Neural crest cell (in vitro differentiated cells): ENCODE measurements around the gene PCDH9. TPM values are rescaled to one million over a fixed set of nuclear protein-coding genes. Genes with fewer than 3 reads are reported as not detected.
"Not testable (repeated sequence)": the region's sequence is repeated elsewhere in the genome, so short reads cannot be mapped to it uniquely, and the experiment has no call there.

Experiments
- DNase-seq: peaks from one replicate; pipeline ENCODE4 v3.0.0; 2021; ENCODE audit warnings: low read depth, mixed read lengths, low spot score
- H3K27ac Mint-ChIP-seq: one replicate; pipeline ENCODE4 v1.8.0; 2021; ENCODE audit warnings: mild to moderate bottlenecking, mixed read lengths; ENCODE audit not compliant: unreplicated experiment
- H3K27me3 Mint-ChIP-seq: 2 replicates; pipeline ENCODE4 v1.8.0; 2021; ENCODE audit warnings: low read depth, mild to moderate bottlenecking, mixed read lengths
- H3K36me3 Mint-ChIP-seq: 2 replicates; pipeline ENCODE4 v1.8.0; 2021; ENCODE audit warnings: low read depth, mild to moderate bottlenecking, mixed read lengths
- H3K4me1 Mint-ChIP-seq: 2 replicates; pipeline ENCODE4 v1.8.0; 2021; ENCODE audit warnings: mixed read lengths
- H3K4me3 Mint-ChIP-seq: one replicate; pipeline ENCODE4 v1.8.0; 2021; ENCODE audit warnings: mild to moderate bottlenecking, mixed read lengths
- H3K9me3 Mint-ChIP-seq: 2 replicates; pipeline ENCODE4 v1.8.0; 2021; ENCODE audit warnings: mixed read lengths
- total RNA-seq: library from RNA; stranded (reverse); gene quantifications from 2 replicates; pipeline ENCODE4 v1.2.1, GENCODE V29; 2021
- TF ChIP-seq, protein P1 (sequence below): fragments of 200-600 bp; sonication (generic); conservative IDR thresholded peaks from 2 replicates; pipeline ENCODE4 v1.5.0; 2021; ENCODE audit warnings: antibody characterized with exemption, mild to moderate bottlenecking

PCDH9 gene
- total RNA-seq, 1 donor from 2014 or later: 6.3 TPM

DNA sequence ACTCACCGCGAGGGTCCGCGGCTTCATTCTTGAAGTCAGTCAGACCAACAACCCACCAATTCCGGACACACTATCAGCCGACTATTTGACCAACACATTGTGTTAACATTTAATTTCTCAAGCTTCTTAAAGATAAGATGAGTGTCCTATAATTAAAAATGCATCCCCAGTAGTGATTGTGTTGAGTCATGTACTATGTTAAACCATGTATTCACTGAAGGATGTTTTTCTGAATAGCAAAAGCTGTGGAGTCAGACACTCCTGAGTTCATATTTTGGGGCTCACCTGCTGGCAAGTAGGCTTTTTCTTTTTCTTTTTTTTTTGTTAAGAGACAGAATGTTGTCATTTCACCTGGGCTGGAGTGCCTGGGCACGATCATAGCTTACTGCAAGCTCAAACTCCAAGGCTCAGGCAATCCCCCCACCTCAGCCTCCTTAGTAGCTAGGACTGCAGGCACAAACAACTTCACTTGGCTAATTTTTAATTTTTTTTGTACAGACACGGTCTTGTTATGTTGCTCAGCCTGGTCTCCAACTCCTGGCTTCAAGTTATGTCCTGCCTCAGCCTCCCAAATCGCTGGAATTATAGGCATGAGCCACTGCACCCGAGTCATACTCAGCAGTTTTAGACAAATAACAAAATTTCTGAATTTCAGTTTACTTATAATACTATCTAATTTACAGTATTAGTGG, 606.9 kb downstream of the PCDH9 start:
- TF ChIP-seq, protein P1, sequence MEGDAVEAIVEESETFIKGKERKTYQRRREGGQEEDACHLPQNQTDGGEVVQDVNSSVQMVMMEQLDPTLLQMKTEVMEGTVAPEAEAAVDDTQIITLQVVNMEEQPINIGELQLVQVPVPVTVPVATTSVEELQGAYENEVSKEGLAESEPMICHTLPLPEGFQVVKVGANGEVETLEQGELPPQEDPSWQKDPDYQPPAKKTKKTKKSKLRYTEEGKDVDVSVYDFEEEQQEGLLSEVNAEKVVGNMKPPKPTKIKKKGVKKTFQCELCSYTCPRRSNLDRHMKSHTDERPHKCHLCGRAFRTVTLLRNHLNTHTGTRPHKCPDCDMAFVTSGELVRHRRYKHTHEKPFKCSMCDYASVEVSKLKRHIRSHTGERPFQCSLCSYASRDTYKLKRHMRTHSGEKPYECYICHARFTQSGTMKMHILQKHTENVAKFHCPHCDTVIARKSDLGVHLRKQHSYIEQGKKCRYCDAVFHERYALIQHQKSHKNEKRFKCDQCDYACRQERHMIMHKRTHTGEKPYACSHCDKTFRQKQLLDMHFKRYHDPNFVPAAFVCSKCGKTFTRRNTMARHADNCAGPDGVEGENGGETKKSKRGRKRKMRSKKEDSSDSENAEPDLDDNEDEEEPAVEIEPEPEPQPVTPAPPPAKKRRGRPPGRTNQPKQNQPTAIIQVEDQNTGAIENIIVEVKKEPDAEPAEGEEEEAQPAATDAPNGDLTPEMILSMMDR: no peak
- no peak for DNase-seq
- peaks cover 4% of the 10 kb centered on the region for H3K9me3 Mint-ChIP-seq
- no peak overlapping the region for H3K27ac Mint-ChIP-seq
- no peaks in the 10 kb centered on the region for H3K36me3 Mint-ChIP-seq
- no peaks in the 10 kb centered on the region for H3K4me1 Mint-ChIP-seq
- no peaks in the 10 kb centered on the region for H3K27me3 Mint-ChIP-seq
- H3K4me3 Mint-ChIP-seq: no peak overlapping the region

DNA sequence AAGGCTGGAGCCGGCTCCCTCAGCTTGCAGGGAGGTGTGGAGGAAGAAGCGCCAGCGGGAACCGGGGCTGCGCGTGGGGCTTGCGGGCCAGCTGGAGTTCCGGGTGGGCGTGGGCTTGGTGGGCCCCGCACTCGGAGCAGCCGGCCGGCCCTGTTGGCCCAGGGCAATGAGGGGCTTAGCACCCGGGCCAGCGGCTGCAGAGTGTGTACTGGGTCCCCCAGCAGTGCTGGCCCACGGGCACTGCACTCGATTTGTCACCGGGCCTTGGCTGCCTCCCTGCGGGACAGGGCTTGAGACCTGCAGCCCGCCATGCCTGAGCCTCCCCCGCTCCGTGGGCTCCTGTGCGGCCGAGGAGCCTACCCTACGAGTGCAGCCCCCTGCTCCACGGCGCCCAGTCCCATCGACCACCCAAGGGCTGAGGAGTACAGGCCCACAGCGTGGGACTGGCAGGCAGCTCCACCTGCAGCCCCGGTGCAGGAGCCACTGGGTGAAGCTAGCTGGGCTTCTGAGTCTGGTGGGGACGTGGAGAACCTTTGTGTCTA, 608.2 kb downstream of the PCDH9 start:
- DNase-seq, H3K4me3 Mint-ChIP-seq, H3K36me3 Mint-ChIP-seq, H3K9me3 Mint-ChIP-seq, H3K27ac Mint-ChIP-seq, H3K27me3 Mint-ChIP-seq, H3K4me1 Mint-ChIP-seq: not testable (repeated sequence)

DNA sequence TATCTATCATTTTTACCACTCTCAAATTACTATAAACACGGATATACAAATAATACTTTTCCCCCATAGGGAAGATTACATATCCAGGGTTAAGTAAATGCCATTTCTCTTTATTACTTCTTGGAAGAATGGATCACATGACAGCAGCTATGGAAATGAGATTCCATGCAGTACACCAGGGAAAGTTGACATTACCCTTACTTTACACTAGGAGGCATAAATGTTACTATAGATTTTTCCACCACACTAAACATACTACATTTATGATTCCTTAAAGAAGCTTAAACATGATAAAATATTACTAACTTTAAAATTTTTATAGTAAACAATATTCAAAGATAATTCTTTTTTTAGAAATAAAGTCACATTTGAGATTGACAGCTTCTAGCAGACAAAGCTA, 611.4 kb downstream of the PCDH9 start:
- Mint-ChIP-seq H3K4me3 (no peak overlapping the region), H3K36me3 (no peaks in the 10 kb centered on the region), H3K4me1 (no peaks in the 10 kb centered on the region), H3K27ac (no peak overlapping the region), H3K9me3 (peaks cover 16% of the 10 kb centered on the region), H3K27me3 (no peaks in the 10 kb centered on the region)
- no peak for DNase-seq
- TF ChIP-seq, protein P1: peak; percentile 69

DNA sequence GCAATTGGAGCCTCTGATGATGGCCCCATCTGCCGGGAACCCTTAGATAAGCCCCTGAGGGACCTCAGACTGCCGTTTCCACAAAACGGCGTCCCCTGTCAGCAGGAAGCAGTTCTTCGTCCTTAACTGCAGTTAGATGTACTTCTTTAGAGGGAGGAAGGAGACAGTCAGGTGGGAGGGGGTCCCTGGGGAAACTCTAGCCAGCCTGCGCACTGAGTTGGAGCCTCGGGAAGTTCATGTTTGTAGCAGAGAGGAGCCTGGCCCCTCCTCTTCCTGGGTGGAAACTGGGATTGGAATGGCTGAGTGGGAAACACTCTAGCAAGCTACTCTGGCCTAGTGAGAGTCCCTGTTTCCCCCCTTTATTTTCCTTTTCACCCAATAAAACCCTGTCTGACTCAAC, 612.4 kb downstream of the PCDH9 start:
- Mint-ChIP-seq H3K36me3 (no peaks in the 10 kb centered on the region), H3K4me3 (no peak overlapping the region), H3K9me3 (peaks cover 21% of the 10 kb centered on the region), H3K27ac (no peak overlapping the region), H3K27me3 (no peaks in the 10 kb centered on the region), H3K4me1 (no peaks in the 10 kb centered on the region)
- no peak for DNase-seq
- TF ChIP-seq, protein P1: no peak

DNA sequence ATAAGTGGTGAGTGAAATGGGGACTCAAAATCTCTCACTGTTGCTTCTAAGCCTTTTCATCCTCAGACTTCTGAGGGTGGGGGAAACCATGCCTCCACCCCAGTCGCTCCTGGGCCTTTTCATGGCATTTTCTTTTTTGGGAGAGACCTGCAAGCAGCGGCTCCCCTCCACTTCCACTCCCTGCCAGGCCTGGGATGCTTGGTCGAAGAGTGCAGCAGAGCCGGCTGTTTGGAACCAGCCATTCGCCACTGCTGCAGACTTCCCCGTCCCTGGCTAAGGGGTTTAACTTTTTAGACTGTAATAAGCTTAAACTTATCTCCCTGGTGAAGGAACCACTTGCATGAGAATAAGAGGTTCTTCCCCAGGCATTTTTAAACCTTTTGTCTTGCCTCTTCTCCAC, 617.2 kb downstream of the PCDH9 start:
- Mint-ChIP-seq H3K4me3 (no peak overlapping the region), H3K36me3 (no peaks in the 10 kb centered on the region), H3K27ac (no peak overlapping the region), H3K27me3 (no peaks in the 10 kb centered on the region), H3K9me3 (peaks cover 20% of the 10 kb centered on the region), H3K4me1 (no peaks in the 10 kb centered on the region)
- DNase-seq: no peak
- TF ChIP-seq, protein P1: no peak

DNA sequence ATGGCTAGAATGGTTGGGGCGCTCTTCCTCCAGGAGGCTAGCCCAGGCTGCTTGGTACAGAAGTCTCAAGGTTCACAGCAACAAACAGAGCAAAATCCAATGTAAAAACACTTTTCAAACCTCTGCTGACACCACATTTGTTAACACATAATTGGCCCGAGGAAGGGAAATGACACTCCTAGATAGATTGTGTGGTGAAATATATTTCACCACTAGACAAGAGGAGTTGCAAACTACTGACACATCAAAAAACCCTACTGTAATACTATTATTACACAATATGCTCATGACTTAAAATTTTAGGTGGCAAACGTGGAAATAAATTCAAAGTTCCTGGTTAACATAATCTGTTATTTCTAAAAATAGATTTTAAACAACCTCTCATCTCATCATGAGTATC, 643.6 kb downstream of the PCDH9 start:
- H3K9me3 Mint-ChIP-seq: no peaks in the 10 kb centered on the region
- no peak overlapping the region for H3K27ac Mint-ChIP-seq
- H3K36me3 Mint-ChIP-seq: no peaks in the 10 kb centered on the region
- H3K4me3 Mint-ChIP-seq: no peak overlapping the region
- TF ChIP-seq, protein P1: no peak
- H3K4me1 Mint-ChIP-seq: no peaks in the 10 kb centered on the region
- H3K27me3 Mint-ChIP-seq: no peaks in the 10 kb centered on the region
- DNase-seq: no peak
